Activated CD4-positive, alpha-beta T cell treated with anti-CD3 and anti-CD28 coated beads, Interleukin-2, Interleukin-4, amounts not matched to agents 100 ng/mL and 50 ng/mL, durations not matched to agents 16 hours and 8 hours (primary cell): ENCODE measurements around the gene PNMA1.
A peak's percentile ranks its signal among the peaks of the same experiment; 100 is the strongest.

Experiments used
- DNase-seq: peaks from one replicate; pipeline ENCODE4 v3.0.0-alpha.2; 2020; ENCODE audit warnings: low spot score

The PNMA1 gene, protein sequence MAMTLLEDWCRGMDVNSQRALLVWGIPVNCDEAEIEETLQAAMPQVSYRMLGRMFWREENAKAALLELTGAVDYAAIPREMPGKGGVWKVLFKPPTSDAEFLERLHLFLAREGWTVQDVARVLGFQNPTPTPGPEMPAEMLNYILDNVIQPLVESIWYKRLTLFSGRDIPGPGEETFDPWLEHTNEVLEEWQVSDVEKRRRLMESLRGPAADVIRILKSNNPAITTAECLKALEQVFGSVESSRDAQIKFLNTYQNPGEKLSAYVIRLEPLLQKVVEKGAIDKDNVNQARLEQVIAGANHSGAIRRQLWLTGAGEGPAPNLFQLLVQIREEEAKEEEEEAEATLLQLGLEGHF

DNA sequence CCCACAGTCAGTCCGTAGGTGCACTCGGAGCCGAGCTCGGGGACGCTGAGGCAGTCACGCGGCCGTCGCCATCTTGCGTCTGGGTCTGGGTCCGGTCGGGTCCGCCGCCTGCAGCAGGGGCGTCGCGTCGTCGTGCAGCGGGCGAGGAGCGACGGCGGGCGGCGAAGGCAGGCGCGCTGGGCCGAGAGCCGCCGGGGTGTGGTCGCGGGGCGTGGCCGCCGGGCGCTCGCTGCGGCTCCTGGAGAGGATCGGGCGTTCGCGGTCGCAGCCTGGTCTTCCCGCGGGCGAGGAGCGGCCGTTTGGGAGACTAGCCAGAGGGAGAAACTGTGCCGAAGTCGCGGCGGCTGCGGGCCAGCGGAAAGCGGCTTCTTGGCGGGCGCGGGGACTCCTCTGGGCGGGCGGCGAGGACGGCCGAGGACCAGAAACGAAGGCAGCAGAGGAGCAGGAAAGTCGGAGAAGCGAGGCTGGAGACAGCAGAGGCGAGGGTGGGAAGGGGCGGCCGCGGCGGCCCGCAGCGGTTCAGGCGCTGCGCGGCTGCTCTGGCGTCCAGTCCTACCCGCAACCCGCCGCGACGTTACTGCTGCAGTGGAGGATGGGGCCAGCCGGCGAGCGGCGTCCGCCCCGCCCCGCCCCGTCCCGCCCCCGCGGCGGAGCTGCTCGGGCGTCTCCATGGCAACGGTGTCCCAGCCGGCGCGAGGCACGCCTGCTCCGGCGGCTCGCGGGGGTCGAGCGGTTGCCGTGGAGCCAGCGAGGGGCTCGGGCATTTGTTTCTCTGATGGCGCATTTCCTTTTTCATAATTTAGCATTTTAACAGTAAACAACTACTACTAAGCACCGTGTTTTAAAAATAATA lies at the start of gene PNMA1:
TSS of gene PNMA1 (minus strand) at position 582 of the 853 bp plus-strand sequence. CDS start 745 bp downstream, outside the sequence.
- DNase-seq, result peak; percentile 85

DNA sequence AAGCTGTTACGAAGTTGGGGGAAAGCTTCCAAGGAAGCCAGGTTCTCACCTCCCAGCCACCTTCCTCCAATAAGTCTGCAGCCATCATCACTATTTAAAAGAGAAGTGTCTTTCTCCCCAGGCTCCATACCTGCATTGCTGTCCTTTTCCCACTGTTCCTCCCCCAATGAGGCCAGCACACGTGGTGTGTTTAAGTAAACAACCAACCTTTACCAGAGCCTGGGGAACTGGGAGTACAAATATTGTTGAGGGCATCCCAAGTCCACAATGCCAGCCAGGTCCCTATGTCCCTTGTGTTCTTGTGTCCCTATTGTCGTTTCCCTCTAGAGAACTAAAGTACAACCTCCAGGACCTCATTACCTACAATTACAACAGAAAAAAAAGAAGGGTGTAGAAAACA lies 49.2 kb upstream of the PNMA1 start:
- DNase-seq, result no peak

DNA sequence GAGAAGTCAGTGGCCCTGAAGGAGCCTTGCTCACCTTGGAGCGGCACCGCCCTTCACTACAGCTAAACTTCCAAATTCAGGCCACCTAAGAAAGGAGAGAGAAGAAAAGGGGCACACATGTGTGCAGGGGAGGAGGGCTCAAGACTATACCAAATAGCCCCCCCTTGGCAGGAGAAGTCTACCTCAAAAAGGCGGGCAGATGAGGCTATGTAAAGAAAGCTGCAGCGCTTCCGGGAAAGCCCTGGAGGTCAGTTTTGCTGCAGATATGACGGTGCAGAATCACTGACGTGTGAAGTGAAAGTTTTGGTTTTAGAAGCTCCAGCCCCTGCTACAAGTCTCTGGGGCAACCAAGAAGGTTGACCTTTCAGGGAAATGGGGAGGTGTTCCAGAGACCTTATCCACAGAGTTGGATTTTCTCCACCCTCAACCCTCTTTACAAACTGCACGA lies 48.2 kb upstream of the PNMA1 start:
- DNase-seq, result peak; percentile 80

DNA sequence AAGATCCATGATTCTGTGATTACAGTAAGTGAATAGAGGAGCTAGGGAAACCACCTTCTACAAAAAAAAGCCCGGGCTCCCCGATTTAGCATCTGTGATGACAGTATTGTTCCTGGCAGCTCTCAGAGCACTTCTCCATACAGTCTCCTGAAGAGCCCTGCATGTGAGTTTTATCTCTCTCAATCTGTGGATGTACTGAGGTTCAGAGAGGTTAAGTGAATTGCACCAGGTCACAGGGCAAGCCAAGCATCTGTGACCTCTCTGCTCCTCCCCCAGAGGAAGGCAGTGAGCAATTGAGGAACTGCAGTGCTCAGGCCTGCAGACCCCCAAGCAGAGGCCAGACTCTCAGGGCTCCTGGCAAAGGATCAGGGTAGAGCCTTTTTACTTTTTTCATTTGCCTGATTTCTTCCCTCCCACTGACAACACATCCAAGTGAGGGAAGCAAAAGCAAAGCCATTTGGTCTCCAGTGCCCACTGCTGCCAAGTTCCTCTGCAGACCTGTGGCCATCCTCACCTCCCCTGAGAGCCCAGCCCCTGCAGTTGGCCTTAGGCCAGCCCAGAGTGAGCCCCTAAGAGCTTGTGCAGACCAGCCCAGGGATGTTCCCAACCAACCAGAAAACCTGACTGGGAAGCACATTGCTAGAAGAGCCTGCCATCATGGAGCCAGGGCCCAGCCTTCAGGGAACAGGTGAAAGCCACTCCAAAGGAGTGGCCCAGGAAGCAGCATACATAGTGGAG lies 47.6 kb upstream of the PNMA1 start:
- DNase-seq, result no peak

DNA sequence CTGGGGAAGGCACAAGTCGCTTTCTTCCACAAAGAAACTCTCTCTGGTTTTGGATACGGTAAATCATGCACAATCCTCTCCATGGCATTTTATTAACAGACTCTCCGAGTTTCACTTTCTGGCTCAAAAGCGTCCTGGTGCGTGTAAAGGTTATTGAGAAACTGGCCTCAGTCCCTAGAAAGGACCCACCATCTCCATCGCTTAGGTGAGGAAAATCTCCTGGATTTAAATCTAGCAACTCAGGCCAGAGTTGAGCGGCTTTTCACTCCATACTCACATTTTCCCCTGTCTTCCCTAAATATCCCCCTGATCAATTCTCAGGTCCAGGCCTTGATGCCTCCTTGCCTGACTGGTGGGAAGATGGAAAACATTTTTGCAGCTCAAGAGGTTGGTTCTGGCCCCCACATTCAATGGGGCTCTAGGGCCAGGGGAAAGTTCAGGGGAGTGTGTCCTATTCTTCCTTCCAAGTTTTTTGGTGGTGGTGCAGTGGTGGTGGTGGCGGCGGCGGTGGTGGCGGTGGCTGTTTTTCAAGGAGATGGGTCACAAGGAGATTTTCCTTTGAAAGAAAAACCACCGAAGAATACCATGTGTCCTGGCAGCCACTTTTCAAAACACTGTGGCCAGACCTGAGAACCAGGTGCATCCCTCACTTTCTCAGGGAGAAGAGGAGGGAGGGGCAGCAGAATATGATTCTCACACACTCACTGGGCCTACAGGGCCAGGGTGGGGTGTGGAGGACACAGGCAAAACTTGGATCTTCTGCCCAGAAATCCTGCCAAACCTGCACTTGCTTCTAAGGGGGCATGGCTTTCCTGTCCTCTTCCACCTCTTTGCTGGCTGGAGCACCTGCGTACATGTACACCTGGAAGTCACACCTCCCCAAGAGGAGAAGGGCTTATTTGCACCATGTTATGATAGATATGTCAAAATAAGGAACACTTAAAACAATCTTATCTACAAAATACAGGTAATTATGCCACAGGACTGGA lies 46.7 kb upstream of the PNMA1 start:
- no peak for DNase-seq

DNA sequence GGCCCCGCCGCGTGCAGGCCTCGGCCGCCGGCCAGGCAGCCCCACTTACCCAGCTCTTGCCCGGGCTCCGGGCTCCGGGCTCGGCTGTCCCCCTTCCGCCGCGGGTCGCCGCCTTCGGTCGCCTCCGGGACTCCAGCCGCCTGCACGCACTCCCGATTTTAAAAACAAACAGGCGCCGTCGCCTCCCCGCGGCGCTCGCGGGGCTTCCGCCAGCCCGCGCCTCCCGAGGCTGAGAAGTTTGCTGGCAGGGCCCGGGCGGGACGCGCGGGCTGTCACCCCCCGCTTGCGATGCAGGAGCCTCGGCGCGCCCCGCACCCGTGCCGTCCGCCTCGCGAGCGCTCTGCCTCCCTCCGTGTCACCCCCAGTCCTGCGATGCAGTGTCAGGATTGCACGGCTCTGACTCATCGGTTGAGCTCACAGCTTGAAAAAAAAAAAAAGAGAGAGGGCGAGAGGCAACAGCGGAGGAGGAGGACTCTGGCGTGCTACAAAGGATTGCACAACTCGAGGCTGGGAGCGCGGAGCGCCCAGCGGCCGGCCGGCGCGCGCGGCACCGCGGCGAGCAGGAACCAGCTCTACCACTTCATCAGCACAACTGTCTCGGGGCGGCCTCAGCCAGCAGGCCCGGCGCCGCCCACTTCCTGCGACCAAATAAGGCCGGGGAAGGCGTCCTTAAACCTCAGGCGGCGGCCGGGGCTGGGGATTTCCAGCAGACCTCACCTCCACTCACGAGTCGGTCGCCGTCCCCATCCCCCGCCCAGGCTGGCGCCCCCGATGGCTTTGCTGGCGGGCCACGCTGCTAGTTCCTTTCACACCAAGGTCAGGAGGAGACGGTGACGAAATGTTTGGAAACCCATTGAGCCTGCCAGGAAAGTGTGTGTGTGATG lies 45.8 kb upstream of the PNMA1 start:
- peak; percentile 98 for DNase-seq

DNA sequence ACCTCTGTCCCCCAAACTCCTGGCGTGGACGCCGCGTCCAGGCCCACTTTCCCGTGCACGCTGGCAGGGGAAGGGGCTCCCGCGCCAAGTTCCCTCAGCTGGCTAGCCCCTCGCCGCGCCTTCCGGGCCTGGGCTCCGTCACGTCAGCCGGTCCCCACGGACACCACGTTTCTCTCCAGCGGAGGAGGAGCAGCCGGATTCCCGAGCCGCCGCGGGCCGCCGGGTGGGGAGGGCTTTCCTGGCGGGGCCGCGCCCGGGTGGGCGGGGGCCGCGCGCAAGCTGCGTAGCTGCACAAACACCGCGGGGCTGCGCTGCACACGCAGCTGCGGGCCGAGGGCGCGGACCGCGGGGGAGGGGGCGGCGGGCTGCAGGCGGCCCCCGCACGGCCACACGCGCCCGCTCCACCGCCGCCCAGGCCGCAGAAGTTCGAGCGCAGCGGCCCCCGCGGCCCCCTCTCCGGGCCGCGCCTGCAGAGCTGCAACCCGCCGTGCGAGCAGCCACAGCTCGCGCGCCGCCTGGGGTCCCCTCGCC lies 45.1 kb upstream of the PNMA1 start:
- DNase-seq, result no peak

DNA sequence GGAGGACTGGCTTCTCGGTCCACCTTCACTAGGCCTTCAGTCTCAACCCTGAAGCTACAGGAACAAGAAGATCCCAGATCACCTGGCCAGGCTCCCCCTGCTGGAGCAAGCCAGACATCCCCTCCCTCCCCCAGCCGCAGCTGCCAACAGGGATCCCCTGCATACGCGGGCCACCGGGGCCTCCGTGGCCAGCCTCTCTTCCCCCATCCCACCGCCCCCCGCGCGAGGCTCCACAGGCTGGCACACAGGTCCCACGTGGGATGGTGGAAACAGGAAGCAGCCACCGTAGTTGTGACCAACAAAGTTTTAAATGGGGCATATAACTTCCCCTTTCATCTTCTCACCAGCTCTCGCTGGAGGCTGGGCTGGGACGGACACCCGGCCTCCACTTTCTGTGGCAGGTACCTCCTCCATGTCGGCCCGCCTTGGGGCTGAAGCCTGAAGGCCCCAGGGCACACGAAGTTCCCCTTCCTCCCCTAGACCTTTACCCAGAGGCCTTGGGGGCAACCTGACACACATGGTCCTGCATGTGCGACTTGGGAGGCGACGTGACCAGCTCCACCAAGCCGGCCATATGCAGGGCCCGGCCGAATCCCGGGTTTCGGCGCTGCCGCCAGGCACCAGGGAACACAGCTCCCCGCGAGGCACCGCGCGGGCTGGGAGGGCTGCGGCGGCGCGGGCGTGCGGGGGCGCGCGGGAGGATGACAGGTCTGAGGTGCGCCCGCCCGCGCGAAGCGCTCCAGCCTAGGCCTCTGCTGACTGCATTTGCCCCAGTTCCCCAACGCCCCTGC lies 44.4 kb upstream of the PNMA1 start:
- peak; percentile 77 for DNase-seq

DNA sequence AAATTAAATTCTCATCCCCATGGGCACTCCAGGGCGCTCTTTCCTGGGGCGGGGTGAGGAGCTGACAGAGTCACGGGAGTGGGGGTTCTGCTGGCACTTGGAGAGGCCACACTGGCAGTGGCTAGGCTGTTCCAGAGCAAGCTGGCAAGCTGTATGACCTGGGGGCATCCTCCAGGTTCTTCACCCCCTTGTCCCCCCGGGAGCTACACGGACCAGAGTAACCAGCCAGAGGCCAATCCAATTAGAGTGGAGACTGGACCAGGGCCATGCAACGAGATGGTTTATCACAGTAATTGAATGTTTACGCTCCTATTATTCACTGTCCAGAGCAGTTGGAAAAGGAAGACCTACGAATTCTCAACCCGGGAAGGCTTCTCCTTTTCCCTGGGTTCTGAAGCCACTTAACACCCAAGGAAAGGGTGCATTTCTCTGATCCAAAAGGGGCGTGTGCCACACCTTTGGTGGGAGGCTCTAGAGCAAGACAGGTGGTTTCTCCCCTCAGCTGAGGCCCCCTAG lies 43.8 kb upstream of the PNMA1 start:
- no peak for DNase-seq

DNA sequence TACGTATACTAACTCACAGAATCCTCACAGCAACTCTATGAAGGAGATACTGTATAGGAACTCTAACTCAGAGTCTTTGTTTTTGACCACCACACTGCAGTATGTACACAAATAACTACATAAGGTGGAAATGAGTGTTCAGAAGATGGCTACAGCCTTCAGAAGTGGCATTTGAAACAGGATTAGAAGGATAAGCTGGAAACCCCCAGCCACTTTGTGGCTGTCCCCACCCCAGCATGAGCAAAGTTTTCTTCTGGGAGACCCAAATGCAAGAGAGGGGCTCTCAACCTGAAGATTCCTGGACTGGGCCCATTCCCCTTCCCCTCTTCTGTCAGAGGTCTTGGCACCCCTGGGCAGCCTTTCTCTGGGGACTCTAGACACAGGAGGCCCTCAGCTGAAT lies 43.2 kb upstream of the PNMA1 start:
- no peak for DNase-seq

DNA sequence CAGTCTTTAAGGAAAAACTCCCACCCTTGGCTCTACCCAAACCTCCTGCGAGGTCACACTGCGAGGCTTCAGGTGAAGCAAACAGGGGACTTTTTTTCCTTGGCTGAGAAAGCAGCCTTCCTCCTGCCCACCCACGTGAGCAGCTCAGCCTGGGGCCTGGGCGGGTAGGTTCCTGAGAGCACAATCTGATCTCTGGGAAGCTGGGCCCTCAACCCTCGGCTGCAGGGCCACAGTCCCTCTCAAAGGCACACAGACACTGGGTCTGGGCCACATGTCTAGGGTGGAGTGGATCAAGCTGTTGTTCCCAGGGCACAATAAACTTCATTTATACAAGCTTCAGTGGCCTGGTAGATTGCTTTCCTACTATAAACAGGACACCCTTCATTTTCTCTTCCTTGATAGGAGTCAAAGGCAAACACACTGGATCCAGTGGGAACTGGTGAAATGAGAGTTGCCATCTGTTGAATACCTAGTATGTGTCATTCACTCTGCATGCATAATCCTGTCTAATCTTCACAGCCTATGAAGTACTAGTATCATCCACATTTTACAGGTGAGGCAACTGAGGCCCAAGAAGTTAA lies 41.3 kb upstream of the PNMA1 start:
- no peak for DNase-seq

DNA sequence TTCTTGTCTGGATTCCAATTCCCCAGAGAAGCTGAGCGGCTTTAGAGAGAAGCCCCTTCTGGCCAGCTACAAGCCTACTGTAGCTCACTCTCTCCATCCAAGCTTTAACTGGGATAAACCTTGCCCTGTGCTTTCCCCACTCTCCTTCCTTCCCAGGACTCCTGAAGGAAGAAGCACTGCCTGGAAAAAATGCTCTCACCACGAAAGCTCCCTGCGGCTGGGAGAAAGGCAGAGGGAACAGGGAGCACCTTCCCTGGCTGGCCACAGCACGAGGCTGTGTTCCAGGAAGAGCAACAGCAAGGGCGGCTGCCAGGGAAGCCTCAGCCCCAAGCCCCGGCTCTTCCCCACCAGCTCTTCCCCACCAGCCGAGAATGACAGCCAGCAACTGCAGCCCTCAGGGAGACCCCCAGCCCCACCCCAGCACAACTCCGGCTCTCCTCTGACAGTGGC lies 40.8 kb upstream of the PNMA1 start:
- no peak for DNase-seq

DNA sequence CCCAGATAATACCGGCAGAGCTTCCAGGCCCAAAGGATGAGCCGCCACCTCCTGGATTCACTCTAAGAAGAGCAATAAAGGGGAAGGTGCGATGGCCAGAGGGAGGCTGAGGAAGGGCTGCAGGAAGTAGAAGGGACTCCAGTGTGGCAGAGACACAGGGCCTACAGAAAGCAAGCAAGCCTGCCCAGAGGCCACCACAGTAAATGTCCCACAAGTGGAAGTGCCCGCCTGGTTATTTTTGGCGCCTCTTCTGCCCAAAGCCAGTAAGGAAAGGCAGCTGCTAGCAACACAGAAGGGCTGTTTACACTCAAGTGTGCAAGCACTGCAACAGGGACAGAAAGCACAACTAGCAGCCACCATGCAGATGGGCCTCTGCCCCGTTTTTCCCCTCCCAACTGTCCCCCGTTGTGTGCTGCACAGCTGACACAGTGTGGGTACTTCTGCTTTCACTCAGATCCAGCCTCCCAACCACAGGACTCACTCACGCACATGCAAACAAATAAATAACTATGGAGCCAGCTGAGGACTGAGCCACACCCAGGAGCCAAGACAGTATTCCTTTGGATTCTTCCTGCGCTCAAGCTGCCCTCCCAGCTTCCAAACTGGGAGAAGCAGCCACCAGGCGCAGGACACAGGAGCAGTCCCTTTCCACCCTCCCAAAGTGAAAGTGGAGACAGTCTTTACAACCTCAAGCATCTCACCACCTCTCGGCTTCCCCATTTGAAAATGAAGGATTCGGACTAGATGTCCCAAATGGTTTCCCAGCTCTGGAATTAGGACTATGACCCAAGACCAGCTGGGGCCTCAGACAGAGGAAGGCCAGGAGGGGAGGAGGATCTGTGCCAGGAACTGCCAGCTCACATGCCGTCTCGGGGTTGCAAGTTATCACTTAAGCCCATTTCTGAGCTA lies 40.0 kb upstream of the PNMA1 start:
- DNase-seq, result peak; percentile 86

DNA sequence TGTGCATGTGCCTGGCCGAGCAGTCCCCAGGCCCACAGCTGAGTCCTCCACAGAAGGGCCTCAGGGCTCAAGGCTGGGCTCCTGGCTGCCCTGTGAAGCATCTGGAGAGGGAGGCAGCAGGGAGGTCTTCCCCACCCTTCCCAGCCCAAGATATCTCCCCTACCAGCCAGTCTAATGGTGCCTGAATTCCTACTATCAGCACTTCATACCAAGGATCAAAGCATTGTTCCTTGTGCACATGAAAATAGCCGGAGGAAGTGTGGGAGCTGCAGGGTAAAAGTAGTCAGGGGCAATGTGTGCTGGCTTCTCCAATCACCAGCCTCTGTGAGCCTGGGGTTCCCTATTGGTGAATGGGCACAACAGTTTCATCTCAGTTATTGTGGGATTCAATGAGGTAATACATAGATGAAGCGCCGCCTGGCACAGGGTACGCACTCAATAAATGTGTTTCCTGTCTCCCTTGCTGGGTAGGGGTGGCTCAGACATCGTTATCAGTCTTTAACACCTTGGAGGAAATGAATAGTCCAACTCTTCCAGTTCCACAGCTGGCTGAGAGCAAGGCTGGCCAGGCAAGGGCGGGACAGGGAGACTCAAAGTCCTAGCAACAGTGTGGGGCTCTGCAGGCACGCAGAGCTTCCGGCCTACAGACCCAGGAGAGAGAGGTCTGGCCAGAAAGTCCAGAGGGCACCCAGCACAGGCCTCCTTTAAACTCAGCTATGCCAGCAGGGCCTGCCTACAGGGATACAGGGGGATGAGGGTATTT lies 39.1 kb upstream of the PNMA1 start:
- peak; percentile 69 for DNase-seq

DNA sequence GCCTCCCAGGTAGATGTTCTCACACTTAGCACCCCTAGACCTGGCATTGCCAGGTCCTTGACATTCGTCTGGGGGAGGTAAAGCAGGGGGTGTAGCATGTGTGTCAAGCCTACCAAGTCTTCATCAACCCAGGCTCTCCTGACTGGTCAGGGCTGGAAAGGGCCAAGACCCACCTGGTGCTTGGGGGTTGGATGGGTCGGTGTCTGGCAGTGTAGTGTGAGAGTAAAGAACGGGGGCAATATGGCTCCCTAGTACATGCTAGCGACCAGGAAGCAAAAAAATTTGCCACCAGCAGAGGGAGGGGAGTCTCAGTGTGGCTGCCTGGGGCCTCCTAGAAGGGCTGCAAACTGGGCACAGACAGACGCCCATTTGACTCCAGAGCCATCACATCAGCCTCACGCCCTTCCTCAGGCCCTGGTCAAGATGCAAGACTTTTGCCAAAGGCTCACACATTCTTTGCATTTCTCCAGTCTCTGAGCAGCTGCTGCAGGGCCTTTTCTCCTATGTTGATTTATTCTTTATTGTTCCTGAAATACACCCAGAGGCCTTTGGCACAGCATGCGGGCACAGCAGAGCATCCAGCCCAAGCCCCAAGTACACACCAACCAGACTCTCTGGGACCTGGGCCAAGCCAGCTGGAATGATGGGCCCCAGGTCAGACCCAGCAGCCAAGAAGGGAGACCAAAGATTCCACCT lies 38.3 kb upstream of the PNMA1 start:
- DNase-seq, result no peak

DNA sequence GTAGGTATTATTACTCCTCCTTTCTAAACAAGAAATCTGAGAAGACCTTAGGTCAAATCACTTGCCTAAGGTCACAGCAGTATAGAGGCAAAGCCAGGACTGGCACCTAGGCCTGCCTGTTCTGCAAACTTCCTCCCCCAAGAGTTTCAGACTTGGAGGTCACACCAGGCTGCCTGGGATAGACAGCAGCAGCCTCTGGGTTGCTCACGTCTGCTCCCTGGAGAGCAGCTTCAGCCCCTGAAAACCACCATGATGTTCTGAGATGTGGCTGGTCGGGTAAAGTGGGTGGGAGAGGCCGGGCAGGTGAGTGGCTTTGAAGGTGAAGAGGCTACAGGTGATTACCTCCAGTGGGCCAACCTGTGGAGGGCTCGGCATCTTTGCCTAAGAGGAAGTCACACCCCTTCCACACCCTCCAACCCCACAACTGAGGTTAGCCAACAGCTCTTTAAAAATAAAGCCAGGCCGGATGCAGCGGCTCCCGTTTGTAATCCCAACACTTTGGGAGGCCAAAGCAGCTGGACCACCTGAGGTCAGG lies 37.0 kb upstream of the PNMA1 start:
- DNase-seq, result no peak
